Right ventricle myocardium superior (tissue), 1 donor: ENCODE measurements around the gene ARF3. TPM values are rescaled to one million over a fixed set of nuclear protein-coding genes. Genes with fewer than 3 reads are reported as not detected.
"Not testable (repeated sequence)": the region's sequence is repeated elsewhere in the genome, so short reads cannot be mapped to it uniquely, and the experiment has no call there.

Experiments used
- ATAC-seq: fragments of 200-7000 bp; cut with Tn5 transposase; one replicate; pipeline ENCODE4 v1.9.1; 2020; ENCODE audit warnings: mild to moderate bottlenecking; ENCODE audit not compliant: poor library complexity
- DNase-seq: peaks from one replicate; pipeline ENCODE4 v3.0.0-alpha.2; 2020
- intact Hi-C: fragments of 100-400 bp; cut with DNase I; formaldehyde crosslinking; loops from one replicate; pipeline ENCODE4 v1.11.2; 2022
- total RNA-seq: library from RNA; stranded (reverse); fragmentation: NEBNext Ultra II Directional; extraction: Animal tissue kit (Norgen Biotek cat#: 25700); gene quantifications from one replicate; pipeline ENCODE4 v1.2.1, GENCODE V29; 2021
- donor health status: DM: no; HTN: yes; CAD: no; lungs with severe emphysema.

ARF3 gene
- total RNA-seq, 1 donor from 2014 or later: 43.7 TPM

- no peak for DNase-seq
- intact Hi-C loops: no loop called here
- ATAC-seq: no peak
These were observed 17.1 kb downstream of the ARF3 start for GRCh38 chr12:48940181-48940580.

GRCh38 chr12:48938805-48939204, 18.5 kb downstream of the ARF3 start:
- no peak for DNase-seq
- intact Hi-C loops: loop anchor here (10.0 kb wide), 1 partner anchor 84 kb away; the partner anchor contains the start of gene DDX23
- no peak for ATAC-seq

- ATAC-seq (no peak), DNase-seq (no peak)
- intact Hi-C loops: loop anchor here (10.0 kb wide), 1 partner anchor 82 kb away; the partner anchor contains the start of gene DDX23
These were observed 20.1 kb downstream of the ARF3 start for GRCh38 chr12:48937170-48937569.

GRCh38 chr12:48936379-48936979, 20.8 kb downstream of the ARF3 start:
- intact Hi-C loops: loop anchor here (10.0 kb wide), 1 partner anchor 82 kb away; the partner anchor contains the start of gene DDX23

GRCh38 chr12:48934312-48934706, 23.0 kb downstream of the ARF3 start:
- intact Hi-C loops: loop anchor here (10.0 kb wide), 1 partner anchor 80 kb away; the partner anchor contains the start of gene DDX23
- ATAC-seq (no peak), DNase-seq (no peak)

More at GRCh38 chr12:48936379-48936979, 20.8 kb downstream of the ARF3 start:
- ATAC-seq (peak; percentile 70), DNase-seq (peak; percentile 80)

GRCh38 chr12:48933664-48934311, 23.5 kb downstream of the ARF3 start:
- intact Hi-C loops: loop anchor here (10.0 kb wide), 1 partner anchor 79 kb away; the partner anchor contains the start of gene DDX23
- DNase-seq (no peak), ATAC-seq (no peak)

GRCh38 chr12:48932878-48933277, 24.4 kb downstream of the ARF3 start:
- ATAC-seq: no peak
- intact Hi-C loops: loop anchor here (10.0 kb wide), 1 partner anchor 78 kb away; the partner anchor contains the start of gene DDX23
- DNase-seq: no peak

GRCh38 chr12:48930475-48930874, 26.8 kb downstream of the ARF3 start:
- no peak for DNase-seq
- intact Hi-C loops: loop anchor here (10.0 kb wide), 1 partner anchor 76 kb away; the partner anchor contains the start of gene DDX23
- no peak for ATAC-seq

- DNase-seq (no peak), ATAC-seq (no peak)
- intact Hi-C loops: no loop called here
These were observed 27.7 kb downstream of the ARF3 start for GRCh38 chr12:48929551-48929950.

GRCh38 chr12:48927261-48927660, 30.0 kb downstream of the ARF3 start:
- intact Hi-C loops: no loop called here
- ATAC-seq (no peak), DNase-seq (no peak)

GRCh38 chr12:48925304-48926011, 31.8 kb downstream of the ARF3 start, which contains the start of gene FKBP11:
Gene FKBP11 (minus strand): TSS chr12:48925492. CDS start chr12:48925428, 64 bp downstream.
- ATAC-seq (peak; percentile 93), DNase-seq (peak; percentile 80)
- intact Hi-C loops: no loop called here

- peak; percentile 80 for ATAC-seq
- intact Hi-C loops: no loop called here
- DNase-seq: peak; percentile 59
These were observed 32.5 kb downstream of the ARF3 start for GRCh38 chr12:48924617-48925303.

GRCh38 chr12:48923117-48923516, 34.2 kb downstream of the ARF3 start:
- DNase-seq: no peak
- no peak for ATAC-seq
- intact Hi-C loops: no loop called here

- no peak for DNase-seq
- ATAC-seq: no peak
- intact Hi-C loops: no loop called here
These were observed 39.3 kb downstream of the ARF3 start for GRCh38 chr12:48917857-48918537.

GRCh38 chr12:48910196-48910595, 47.1 kb downstream of the ARF3 start:
- intact Hi-C loops: no loop called here
- ATAC-seq (no peak), DNase-seq (no peak)

- intact Hi-C loops, ATAC-seq, DNase-seq: not testable (repeated sequence)
These were observed 47.6 kb downstream of the ARF3 start for GRCh38 chr12:48909698-48910097.

- no peak for DNase-seq
- no peak for ATAC-seq
These were observed 50.0 kb downstream of the ARF3 start for GRCh38 chr12:48907245-48907644.

GRCh38 chr12:48903982-48904411, 53.3 kb downstream of the ARF3 start:
- DNase-seq (peak; percentile 79), ATAC-seq (peak; percentile 94)
- intact Hi-C loops: no loop called here

More at GRCh38 chr12:48907245-48907644, 50.0 kb downstream of the ARF3 start:
- intact Hi-C loops: no loop called here
